Stimulated activated CD4-positive, alpha-beta T cell treated with anti-CD3 and anti-CD28 coated beads, TNF-alpha, amount 100 ng/mL, for 4 hours (primary cell): Measurements from ENCODE around the gene ZNF273.

ENCODE experiments used
- DNase-seq, 3 experiments: peaks; one replicate each; pipeline ENCODE4 v3.0.0-alpha.2; 2020; ENCODE audit warnings: low read depth in 3 of 3

ZNF273 gene

GRCh38 chr7:64876792-64877713 is 26.0 kb upstream of the ZNF273 start:
- peak; percentile 33 to 57 (median 54) for DNase-seq

- DNase-seq: no peak
Observed at GRCh38 chr7:64877714-64878610, 25.1 kb upstream of the ZNF273 start.

DNA sequence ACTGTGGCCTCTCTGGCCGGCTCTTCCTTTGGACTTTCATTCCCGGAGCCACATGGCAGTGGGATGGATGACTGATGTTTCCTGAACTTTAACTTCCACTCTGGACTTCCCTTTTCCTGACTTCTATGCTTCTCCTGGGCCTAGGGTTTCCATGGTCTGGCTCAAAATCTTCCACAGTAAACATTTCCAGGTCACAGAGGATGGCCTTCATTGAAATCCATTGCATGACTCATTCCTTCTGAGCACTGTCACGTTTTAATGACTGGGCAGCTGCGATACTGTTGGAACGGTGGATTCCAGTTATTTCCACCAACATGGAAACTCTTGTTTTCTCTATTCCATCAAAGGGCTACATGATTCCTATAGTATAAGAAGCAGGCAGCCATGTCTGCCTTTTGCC is 24.4 kb upstream of the ZNF273 start:
- no peak for DNase-seq

GRCh38 chr7:64879086-64879730 is 23.9 kb upstream of the ZNF273 start:
- no peak for DNase-seq

GRCh38 chr7:64879800-64880199 is 23.3 kb upstream of the ZNF273 start:
- no peak for DNase-seq

- no peak for DNase-seq
Observed at GRCh38 chr7:64880322-64881297, 22.5 kb upstream of the ZNF273 start.

DNA sequence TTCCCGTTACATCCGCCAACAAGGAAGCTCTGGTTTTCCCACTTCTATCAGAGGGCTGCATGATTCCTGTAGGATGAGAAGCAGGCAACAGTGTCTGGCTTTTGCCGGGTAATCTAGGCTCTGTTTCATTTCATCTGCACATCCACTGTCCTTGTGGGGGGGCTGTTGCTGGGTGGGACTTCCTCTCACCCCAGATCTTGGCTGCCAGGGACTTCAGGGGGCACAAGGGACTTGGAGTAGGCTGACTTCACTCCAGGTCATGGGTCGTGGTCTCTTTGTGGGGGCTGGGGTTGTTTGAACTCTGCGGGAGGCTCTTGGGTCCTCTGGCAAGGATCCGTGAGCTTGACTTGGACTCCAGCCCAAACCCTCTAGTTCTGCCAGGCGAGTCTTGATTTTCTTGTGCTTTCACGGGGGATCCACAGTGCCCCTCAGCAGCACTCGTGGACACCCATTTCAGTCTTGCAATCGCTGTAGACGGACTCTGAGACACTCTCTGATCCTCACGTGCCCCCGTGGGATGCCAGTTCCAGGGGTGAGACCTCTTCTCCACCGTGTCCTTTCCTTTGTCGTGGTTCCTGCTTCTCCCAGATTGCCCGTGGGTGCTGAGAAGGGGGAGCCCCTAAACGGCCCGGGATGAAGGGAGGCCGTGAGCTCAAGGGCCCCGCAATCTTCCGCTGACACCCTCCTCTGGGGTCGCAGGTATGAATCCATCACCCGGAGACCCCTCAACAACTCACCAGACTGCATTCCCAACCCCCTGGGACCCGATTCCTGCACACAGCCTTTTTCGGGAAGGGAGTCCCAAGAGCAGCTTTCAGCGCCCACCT is 21.4 kb upstream of the ZNF273 start:
- no peak for DNase-seq

- DNase-seq: no peak
Observed at GRCh38 chr7:64882341-64883112, 20.5 kb upstream of the ZNF273 start.

GRCh38 chr7:64883113-64883905 is 19.8 kb upstream of the ZNF273 start:
- no peak for DNase-seq

GRCh38 chr7:64884085-64884912 is 18.8 kb upstream of the ZNF273 start:
- DNase-seq: no peak

- no peak for DNase-seq
Observed at GRCh38 chr7:64884913-64885370, 18.1 kb upstream of the ZNF273 start.

DNA sequence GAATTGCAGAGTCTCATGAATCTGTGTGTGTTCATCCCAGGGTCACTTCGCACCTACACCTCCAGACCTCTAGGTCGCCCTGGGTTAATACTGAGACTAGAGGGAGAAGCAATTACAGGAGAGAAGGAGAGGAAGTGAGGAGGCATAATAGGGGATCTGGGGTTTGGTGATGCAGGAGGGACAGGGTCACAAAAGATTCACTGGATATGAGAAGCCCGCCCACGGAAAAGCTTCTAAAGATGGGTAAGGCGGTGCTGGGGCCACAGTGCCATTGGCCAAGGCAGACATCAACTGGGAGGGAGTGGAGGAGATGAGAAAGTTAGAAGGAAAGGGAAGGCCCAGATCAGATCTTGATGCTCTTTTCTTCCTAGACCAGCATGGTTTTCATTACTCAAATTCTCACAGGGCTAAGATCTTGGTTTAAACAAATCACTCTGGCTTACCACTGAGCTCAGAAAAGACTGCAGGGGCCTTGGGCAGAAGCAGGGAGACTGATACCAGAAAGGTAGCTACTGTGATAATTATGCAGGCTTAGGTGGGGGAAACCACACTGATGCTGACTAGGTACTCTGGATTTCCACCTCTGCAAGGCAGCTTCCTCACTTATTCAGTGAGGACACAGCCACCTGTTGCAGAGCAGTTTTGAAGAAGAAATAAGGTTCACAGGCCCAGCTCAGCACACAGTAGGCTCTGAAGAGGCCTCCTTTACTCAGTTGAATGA is 17.4 kb upstream of the ZNF273 start:
- DNase-seq: no peak

DNA sequence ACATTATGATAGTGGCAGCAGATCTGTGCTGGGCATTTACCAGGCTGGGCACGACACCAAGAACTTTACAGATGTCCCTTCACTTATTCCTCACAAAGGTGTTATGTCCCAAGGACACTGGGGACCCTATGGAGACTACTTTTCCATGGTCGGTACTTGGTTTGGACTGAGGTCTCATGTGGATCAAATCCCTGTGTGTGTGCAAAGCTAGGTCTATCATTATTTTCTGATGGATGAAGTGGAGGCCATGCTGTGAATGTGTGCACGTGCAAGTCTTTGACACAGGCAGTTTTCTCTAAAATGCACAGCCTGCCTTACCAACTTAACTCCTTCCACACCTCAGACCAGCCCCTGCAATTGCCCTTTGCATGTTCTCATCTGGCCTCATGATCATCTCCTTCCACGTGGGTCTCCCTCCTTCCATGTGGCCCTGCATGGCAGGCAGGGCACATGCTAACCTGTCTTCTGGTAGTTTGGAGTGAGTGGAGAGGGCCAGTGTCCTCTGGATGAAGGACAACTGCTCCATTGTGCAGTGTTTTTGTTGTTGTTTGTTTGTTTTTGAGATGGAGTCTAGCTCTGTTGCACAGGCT is 16.0 kb upstream of the ZNF273 start:
- no peak for DNase-seq

GRCh38 chr7:64887756-64888508 is 15.1 kb upstream of the ZNF273 start:
- DNase-seq: no peak

DNA sequence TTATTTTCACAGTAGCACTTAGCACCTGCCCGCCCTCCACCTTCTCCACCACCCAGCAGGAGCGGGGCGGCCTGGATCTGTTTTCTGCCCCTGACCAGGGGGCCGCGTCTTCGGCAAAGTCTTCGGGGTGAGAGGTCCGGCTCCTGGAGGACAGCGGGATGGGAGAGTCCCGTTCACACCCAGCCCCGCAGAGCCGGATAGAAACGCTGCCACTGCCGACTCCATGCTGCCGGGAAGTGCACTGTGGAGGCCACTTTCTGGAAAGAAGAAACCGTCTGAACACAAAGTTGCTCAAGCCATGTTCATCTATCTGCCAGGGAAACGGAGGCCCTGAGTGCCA is 14.5 kb upstream of the ZNF273 start:
- no peak for DNase-seq
